RWPE1 (cell line): ENCODE measurements around the gene MLKL.

Experiments used
- CTCF ChIA-PET: fragments of 350-600 bp; sonication (Branson Sonifier 250); formaldehyde crosslinking; extraction: SDS; loops from one replicate; lab custom pipeline; 2021; lab: Yijun Ruan, JAX
- POLR2A ChIA-PET: fragments of 400-600 bp; formaldehyde crosslinking; extraction: SDS; loops from one replicate; lab custom pipeline; 2020; ENCODE audit warnings: antibody characterized with exemption; ENCODE audit not compliant: low non-redundant PET; lab: Yijun Ruan, JAX
- DNase-seq: peaks from one replicate; pipeline ENCODE4 v3.0.0; 2012; ENCODE audit warnings: low spot score
- H3K27ac ChIP-seq: fragments of 450-650 bp; 2 replicates; pipeline ENCODE4 v1.5.1; 2017
- CTCF ChIP-seq: fragments of 450-650 bp; conservative IDR thresholded peaks from 2 replicates; pipeline ENCODE4 v1.5.1; 2017; ENCODE audit warnings: low read depth, mild to moderate bottlenecking

The MLKL gene

DNA sequence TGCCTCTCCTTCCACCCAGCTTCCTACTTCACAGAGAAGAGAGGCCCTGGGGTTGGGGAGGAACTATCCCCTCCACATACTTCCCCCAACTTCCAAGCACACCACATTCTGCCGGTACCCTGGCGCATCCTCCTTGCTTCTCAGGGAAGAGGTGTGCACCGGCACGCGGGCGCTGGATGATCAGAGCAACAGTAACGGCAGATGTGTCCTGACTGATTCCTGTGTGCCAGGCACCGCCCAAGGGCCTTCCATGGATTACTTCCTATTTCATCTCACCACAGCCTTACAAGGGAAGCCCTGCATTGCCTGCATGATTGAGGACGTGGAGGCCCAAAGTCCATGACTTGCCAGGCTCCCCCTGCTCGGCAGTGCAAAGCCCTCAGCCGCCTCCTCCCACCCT lies 21.1 kb upstream of the MLKL start:
- ChIA-PET POLR2A (no interaction called here), CTCF (interaction anchor here (0.6 kb wide), 1 partner anchor 37 kb away, joined by 6 read pairs; no protein-coding TSS in a partner anchor)
- TF ChIP-seq CTCF: no peak
- H3K27ac ChIP-seq: no peak overlapping the region
- DNase-seq: no peak

DNA sequence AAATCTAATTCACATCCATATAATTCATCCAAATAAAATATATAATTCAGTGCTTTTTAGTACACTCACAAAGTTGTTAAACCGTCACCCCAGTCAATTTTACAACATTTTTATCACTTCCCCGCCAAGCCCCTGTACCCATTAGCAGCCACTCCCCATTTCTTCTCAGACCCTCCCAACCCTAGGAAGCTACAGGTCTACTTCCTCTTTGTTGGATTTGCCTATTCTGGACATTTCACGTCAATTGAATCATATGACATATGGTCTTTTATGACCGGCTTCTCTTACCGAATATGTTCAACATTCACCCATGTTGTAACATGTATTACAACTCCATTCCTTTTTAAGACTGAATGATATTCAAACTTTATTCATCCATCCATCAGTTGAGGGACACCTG lies 19.9 kb upstream of the MLKL start:
- TF ChIP-seq CTCF: no peak
- H3K27ac ChIP-seq: no peak overlapping the region
- ChIA-PET CTCF (interaction anchor here (0.6 to 0.9 kb wide), 2 partner anchors 142 to 456 kb away, joined by 3 read pairs; no protein-coding TSS in a partner anchor), POLR2A (no interaction called here)
- no peak for DNase-seq

GRCh38 chr16:74718741-74719610 lies 18.3 kb upstream of the MLKL start:
- TF ChIP-seq CTCF: no peak
- DNase-seq: no peak
- CTCF ChIA-PET: no interaction called here
- POLR2A ChIA-PET: no interaction called here
- H3K27ac ChIP-seq: no peak overlapping the region

GRCh38 chr16:74718140-74718539 lies 17.5 kb upstream of the MLKL start:
- TF ChIP-seq CTCF: no peak
- CTCF ChIA-PET: no interaction called here
- POLR2A ChIA-PET: no interaction called here
- no peak for DNase-seq
- no peak overlapping the region for H3K27ac ChIP-seq

DNA sequence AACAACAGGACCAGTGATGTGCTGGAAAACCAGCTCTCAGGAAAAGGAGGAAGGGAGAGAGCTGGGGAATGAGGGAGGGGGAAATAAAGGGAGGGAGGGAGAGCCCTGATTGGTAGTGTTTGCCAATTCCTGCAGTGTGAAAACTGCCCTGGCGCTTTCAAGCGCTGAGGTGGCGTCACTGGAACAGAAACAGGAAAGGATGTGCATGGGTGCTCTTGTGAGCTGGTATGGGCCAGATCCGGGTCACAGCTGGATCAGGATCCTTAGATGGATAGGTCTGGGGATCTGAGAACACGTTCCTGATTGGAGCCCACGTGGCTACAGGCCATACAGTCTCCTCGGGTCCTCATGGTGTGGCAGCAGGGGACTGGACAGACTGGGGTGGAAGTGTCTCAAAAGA lies 16.7 kb upstream of the MLKL start:
- CTCF ChIA-PET: interaction anchor here (0.6 to 1.2 kb wide), 2 partner anchors 145 to 171 kb away, joined by 3 to 6 read pairs; no protein-coding TSS in a partner anchor
- POLR2A ChIA-PET: no interaction called here
- TF ChIP-seq CTCF: no peak
- H3K27ac ChIP-seq: no peak overlapping the region
- DNase-seq: no peak

GRCh38 chr16:74716355-74716754 lies 15.7 kb upstream of the MLKL start:
- ChIA-PET POLR2A (no interaction called here), CTCF (interaction anchor here (1.2 kb wide), 1 partner anchor 146 kb away, joined by 6 read pairs; no protein-coding TSS in a partner anchor)
- H3K27ac ChIP-seq: no peak overlapping the region
- TF ChIP-seq CTCF: no peak
- DNase-seq: no peak
